ENCODE measurements around the gene GMDS. TPM values are rescaled to one million over a fixed set of nuclear protein-coding genes. Genes with fewer than 3 reads are reported as not detected.

GMDS gene
- total RNA-seq, 2 donors from 2014 or later: 25.4 to 29.5 TPM

GRCh38 chr6:2190661-2191389 is 54.6 kb downstream of the GMDS start:
- Mint-ChIP-seq H3K9me3 (no peaks in the 10 kb centered on the region), H3K27ac (no peak overlapping the region), H3K4me3 (no peak overlapping the region), H3K4me1 (peaks cover 3% of the 10 kb centered on the region), H3K36me3 (ENCODE audit: low read depth) (no peaks in the 10 kb centered on the region), H3K27me3 (ENCODE audit: insufficient read depth) (no peaks in the 10 kb centered on the region)
- Histone ChIP-seq H3K27ac (ENCODE audit: low read depth, low read length) (no peak overlapping the region), H3K4me1 (ENCODE audit: control insufficient read depth, insufficient read depth, low read length) (no peaks in the 10 kb centered on the region), H3K27me3 (ENCODE audit: control insufficient read depth, insufficient read depth, low read length, poor library complexity, severe bottlenecking) (no peaks in the 10 kb centered on the region), H3K4me3 (ENCODE audit: low read length) (no peak overlapping the region), H3K9me3 (ENCODE audit: control insufficient read depth, low read length) (no peaks in the 10 kb centered on the region), H3K9ac (ENCODE audit: extremely low read depth, low read length, poor library complexity, severe bottlenecking) (no peak overlapping the region), H3K36me3 (ENCODE audit: control insufficient read depth, insufficient read depth, low read length) (no peaks in the 10 kb centered on the region)
- no peak for DNase-seq
- peak; percentile 16 for TF ChIP-seq CTCF (conservative IDR thresholded peaks at IDR 0.05)
- 93 to 94% methylated on average over 6 to 24 of the region's 24 CpGs for WGBS, 2 experiments (ENCODE audit: insufficient coverage in 1 of 2, insufficient read length in 1 of 2)

GRCh38 chr6:2188856-2189384 is 56.5 kb downstream of the GMDS start:
- Histone ChIP-seq H3K27ac (ENCODE audit: low read depth, low read length) (no peak overlapping the region), H3K4me1 (ENCODE audit: control insufficient read depth, insufficient read depth, low read length) (no peaks in the 10 kb centered on the region), H3K36me3 (ENCODE audit: control insufficient read depth, insufficient read depth, low read length) (no peaks in the 10 kb centered on the region), H3K27me3 (ENCODE audit: control insufficient read depth, insufficient read depth, low read length, poor library complexity, severe bottlenecking) (no peaks in the 10 kb centered on the region), H3K9me3 (ENCODE audit: control insufficient read depth, low read length) (no peaks in the 10 kb centered on the region), H3K9ac (ENCODE audit: extremely low read depth, low read length, poor library complexity, severe bottlenecking) (no peak overlapping the region), H3K4me3 (ENCODE audit: low read length) (no peak overlapping the region)
- 89 to 90% methylated on average over 3 of the region's 3 CpGs for WGBS, 2 experiments (ENCODE audit: insufficient coverage in 1 of 2, insufficient read length in 1 of 2)
- Mint-ChIP-seq H3K27ac (no peak overlapping the region), H3K9me3 (no peaks in the 10 kb centered on the region), H3K27me3 (ENCODE audit: insufficient read depth) (no peaks in the 10 kb centered on the region), H3K4me1 (peaks cover 3% of the 10 kb centered on the region), H3K36me3 (ENCODE audit: low read depth) (no peaks in the 10 kb centered on the region), H3K4me3 (no peak overlapping the region)
- TF ChIP-seq CTCF (conservative IDR thresholded peaks at IDR 0.05): no peak
- DNase-seq: no peak

GRCh38 chr6:2188397-2188796 is 57.0 kb downstream of the GMDS start:
- no peaks in the 10 kb centered on the region for H3K36me3 ChIP-seq (ENCODE audit: control insufficient read depth, insufficient read depth, low read length)
- 85 to 90% methylated on average over 2 to 5 of the region's 5 CpGs for WGBS, 2 experiments (ENCODE audit: insufficient coverage in 1 of 2, insufficient read length in 1 of 2)
- H3K27ac Mint-ChIP-seq: no peak overlapping the region

More at GRCh38 chr6:2188397-2188796, 57.0 kb downstream of the GMDS start:
- no peak for DNase-seq
- no peak overlapping the region for H3K9ac ChIP-seq (ENCODE audit: extremely low read depth, low read length, poor library complexity, severe bottlenecking)
- TF ChIP-seq CTCF (conservative IDR thresholded peaks at IDR 0.05): no peak
- no peaks in the 10 kb centered on the region for H3K9me3 ChIP-seq (ENCODE audit: control insufficient read depth, low read length)
- H3K27ac ChIP-seq (ENCODE audit: low read depth, low read length): no peak overlapping the region
- Mint-ChIP-seq H3K9me3 (no peaks in the 10 kb centered on the region), H3K27me3 (ENCODE audit: insufficient read depth) (no peaks in the 10 kb centered on the region), H3K4me1 (peaks cover 3% of the 10 kb centered on the region), H3K36me3 (ENCODE audit: low read depth) (no peaks in the 10 kb centered on the region), H3K4me3 (no peak overlapping the region)
- no peaks in the 10 kb centered on the region for H3K4me1 ChIP-seq (ENCODE audit: control insufficient read depth, insufficient read depth, low read length)
- H3K27me3 ChIP-seq (ENCODE audit: control insufficient read depth, insufficient read depth, low read length, poor library complexity, severe bottlenecking): no peaks in the 10 kb centered on the region
- H3K4me3 ChIP-seq (ENCODE audit: low read length): no peak overlapping the region

Data from endodermal cell (in vitro differentiated cells).